Epithelial cell of proximal tubule (primary cell): Measurements from ENCODE around the gene SPECC1L. TPM values are rescaled to one million over a fixed set of nuclear protein-coding genes. Genes with fewer than 3 reads are reported as not detected.
"Not testable (repeated sequence)": the region's sequence is repeated elsewhere in the genome, so short reads cannot be mapped to it uniquely, and the experiment has no call there.

Experiments used
- DNase-seq: peaks from one replicate; pipeline ENCODE4 v3.0.0-alpha.2; 2011; ENCODE audit warnings: low read depth
- H3K4me3 ChIP-seq: 2 replicates; pipeline ENCODE4 v1.5.1; 2011; ENCODE audit warnings: low read depth, mild to moderate bottlenecking, low read length
- CTCF ChIP-seq: conservative IDR thresholded peaks from 2 replicates; pipeline ENCODE4 v1.5.1; 2012; ENCODE audit warnings: low read depth, mild to moderate bottlenecking, low read length
- total RNA-seq: library from RNA; depleted of rRNA; stranded (reverse); fragments of >200 nt; gene quantifications from 2 replicates; pipeline ENCODE4 v1.2.3, GENCODE V29; 2015

SPECC1L gene
- total RNA-seq, 1 donor from 2014 or later = 22.7 TPM

GRCh38 chr22:24305260-24305692 is 34.6 kb downstream of the SPECC1L start:
- TF ChIP-seq CTCF = no peak
- DNase-seq = no peak
- H3K4me3 ChIP-seq = no peak overlapping the region

GRCh38 chr22:24310969-24311368 is 40.3 kb downstream of the SPECC1L start:
- TF ChIP-seq CTCF = no peak
- no peak overlapping the region for H3K4me3 ChIP-seq
- no peak for DNase-seq

- DNase-seq = no peak
- no peak overlapping the region for H3K4me3 ChIP-seq
These were observed 44.8 kb downstream of the SPECC1L start for GRCh38 chr22:24315367-24315966.

GRCh38 chr22:24316264-24316663 is 45.6 kb downstream of the SPECC1L start:
- not testable (repeated sequence) for DNase-seq, H3K4me3 ChIP-seq

More at GRCh38 chr22:24315367-24315966, 44.8 kb downstream of the SPECC1L start:
- TF ChIP-seq CTCF = no peak

GRCh38 chr22:24317511-24317910 is 46.9 kb downstream of the SPECC1L start:
- not testable (repeated sequence) for DNase-seq, H3K4me3 ChIP-seq

GRCh38 chr22:24319451-24319850 is 48.8 kb downstream of the SPECC1L start:
- no peak for DNase-seq
- no peak overlapping the region for H3K4me3 ChIP-seq
- no peak for TF ChIP-seq CTCF

GRCh38 chr22:24321999-24322398 is 51.4 kb downstream of the SPECC1L start:
- no peak for TF ChIP-seq CTCF
- no peak for DNase-seq
- no peak overlapping the region for H3K4me3 ChIP-seq

- no peak for TF ChIP-seq CTCF
- H3K4me3 ChIP-seq = no peak overlapping the region
- no peak for DNase-seq
These were observed 51.9 kb downstream of the SPECC1L start for GRCh38 chr22:24322522-24322921.
